ENCODE data around the gene GNB3.
A peak's percentile ranks its signal among the peaks of the same experiment; 100 is the strongest.

The GNB3 gene

GRCh38 chr12:6817098-6817497 is 23.6 kb upstream of the GNB3 start:
- Histone ChIP-seq H3K9me3 (replicated peaks; ENCODE audit: low read length) (no peaks in the 10 kb centered on the region), H3K4me2 (ENCODE audit: low read length) (no peak overlapping the region), H3K27me3 (ENCODE audit: control insufficient read depth, insufficient read depth, low read length) (peaks cover 35% of the 10 kb centered on the region), H3K4me1 (ENCODE audit: control insufficient read depth, insufficient read depth, low read length) (peaks cover 22% of the 10 kb centered on the region), H3K4me3 (ENCODE audit: low read length) (no peak overlapping the region), H3K9ac (ENCODE audit: low read depth, low read length) (no peak overlapping the region), H3K36me3 (ENCODE audit: insufficient read depth, low read length) (no peaks in the 10 kb centered on the region)

GRCh38 chr12:6817662-6818157 is 23.0 kb upstream of the GNB3 start:
- Histone ChIP-seq H3K4me3 (ENCODE audit: low read length) (no peak overlapping the region), H3K27me3 (ENCODE audit: control insufficient read depth, insufficient read depth, low read length) (peaks cover 39% of the 10 kb centered on the region), H3K36me3 (ENCODE audit: insufficient read depth, low read length) (no peaks in the 10 kb centered on the region), H3K4me2 (ENCODE audit: low read length) (no peak overlapping the region), H3K4me1 (ENCODE audit: control insufficient read depth, insufficient read depth, low read length) (peaks cover 25% of the 10 kb centered on the region), H3K9ac (ENCODE audit: low read depth, low read length) (no peak overlapping the region), H3K9me3 (replicated peaks; ENCODE audit: low read length) (no peaks in the 10 kb centered on the region)

- Histone ChIP-seq H3K9me3 (replicated peaks; ENCODE audit: low read length) (no peaks in the 10 kb centered on the region), H3K4me1 (ENCODE audit: control insufficient read depth, insufficient read depth, low read length) (peaks cover 25% of the 10 kb centered on the region), H3K4me3 (ENCODE audit: low read length) (no peak overlapping the region), H3K27me3 (ENCODE audit: control insufficient read depth, insufficient read depth, low read length) (peaks cover 42% of the 10 kb centered on the region), H3K4me2 (ENCODE audit: low read length) (no peak overlapping the region), H3K36me3 (ENCODE audit: insufficient read depth, low read length) (no peaks in the 10 kb centered on the region), H3K9ac (ENCODE audit: low read depth, low read length) (no peak overlapping the region)
Observed at GRCh38 chr12:6818222-6818621, 22.5 kb upstream of the GNB3 start.

- H3K9me3 ChIP-seq (replicated peaks; ENCODE audit: low read length): no peaks in the 10 kb centered on the region
- no peaks in the 10 kb centered on the region for H3K36me3 ChIP-seq (ENCODE audit: insufficient read depth, low read length)
- H3K4me1 ChIP-seq (ENCODE audit: control insufficient read depth, insufficient read depth, low read length): peaks cover 25% of the 10 kb centered on the region
- no peak overlapping the region for H3K4me3 ChIP-seq (ENCODE audit: low read length)
- H3K27me3 ChIP-seq (ENCODE audit: control insufficient read depth, insufficient read depth, low read length): peaks cover 43% of the 10 kb centered on the region
- H3K4me2 ChIP-seq (ENCODE audit: low read length): no peak overlapping the region
- no peak overlapping the region for H3K9ac ChIP-seq (ENCODE audit: low read depth, low read length)
Observed at GRCh38 chr12:6818645-6819044, 22.1 kb upstream of the GNB3 start.

- H3K27me3 ChIP-seq (ENCODE audit: control insufficient read depth, insufficient read depth, low read length): peaks cover 36% of the 10 kb centered on the region
- H3K4me1 ChIP-seq (ENCODE audit: control insufficient read depth, insufficient read depth, low read length): peaks cover 25% of the 10 kb centered on the region
- H3K4me2 ChIP-seq (ENCODE audit: low read length): no peak overlapping the region
- H3K9me3 ChIP-seq (replicated peaks; ENCODE audit: low read length): no peaks in the 10 kb centered on the region
- H3K4me3 ChIP-seq (ENCODE audit: low read length): no peak overlapping the region
- H3K36me3 ChIP-seq (ENCODE audit: insufficient read depth, low read length): no peaks in the 10 kb centered on the region
- H3K9ac ChIP-seq (ENCODE audit: low read depth, low read length): no peak overlapping the region
Observed at GRCh38 chr12:6819106-6820030, 21.4 kb upstream of the GNB3 start.

GRCh38 chr12:6820166-6820565 is 20.6 kb upstream of the GNB3 start:
- Histone ChIP-seq H3K4me3 (ENCODE audit: low read length) (no peak overlapping the region), H3K36me3 (ENCODE audit: insufficient read depth, low read length) (no peaks in the 10 kb centered on the region), H3K4me2 (ENCODE audit: low read length) (no peak overlapping the region), H3K4me1 (ENCODE audit: control insufficient read depth, insufficient read depth, low read length) (peaks cover 30% of the 10 kb centered on the region), H3K27me3 (ENCODE audit: control insufficient read depth, insufficient read depth, low read length) (peaks cover 32% of the 10 kb centered on the region), H3K9ac (ENCODE audit: low read depth, low read length) (no peak overlapping the region), H3K9me3 (replicated peaks; ENCODE audit: low read length) (no peaks in the 10 kb centered on the region)

- peak within 1 kb of the TSS; percentile 80 for H3K4me2 ChIP-seq (ENCODE audit: low read length)
- H3K9me3 ChIP-seq (replicated peaks; ENCODE audit: low read length): no peaks in the 10 kb centered on the region
- peaks cover 34% of the 10 kb centered on the region for H3K4me1 ChIP-seq (ENCODE audit: control insufficient read depth, insufficient read depth, low read length)
- no peaks in the 10 kb centered on the region for H3K36me3 ChIP-seq (ENCODE audit: insufficient read depth, low read length)
- H3K4me3 ChIP-seq (ENCODE audit: low read length): peak within 1 kb of the TSS; percentile 60
- peaks cover 24% of the 10 kb centered on the region for H3K27me3 ChIP-seq (ENCODE audit: control insufficient read depth, insufficient read depth, low read length)
- no peak within 1 kb of the TSS for H3K9ac ChIP-seq (ENCODE audit: low read depth, low read length)
Observed at GRCh38 chr12:6821591-6822425, 18.9 kb upstream of the GNB3 start, which contains the start of gene GPR162. Gene GPR162 (plus strand): TSS chr12:6821821. CDS start chr12:6823899, 2,078 bp downstream.

- H3K9me3 ChIP-seq (replicated peaks; ENCODE audit: low read length): no peaks in the 10 kb centered on the region
- peaks cover 41% of the 10 kb centered on the region for H3K4me1 ChIP-seq (ENCODE audit: control insufficient read depth, insufficient read depth, low read length)
- no peaks in the 10 kb centered on the region for H3K36me3 ChIP-seq (ENCODE audit: insufficient read depth, low read length)
- no peak overlapping the region for H3K4me2 ChIP-seq (ENCODE audit: low read length)
- H3K4me3 ChIP-seq (ENCODE audit: low read length): no peak overlapping the region
- peaks cover 24% of the 10 kb centered on the region for H3K27me3 ChIP-seq (ENCODE audit: control insufficient read depth, insufficient read depth, low read length)
- H3K9ac ChIP-seq (ENCODE audit: low read depth, low read length): no peak overlapping the region
Observed at GRCh38 chr12:6822426-6823135, 18.1 kb upstream of the GNB3 start.

- H3K4me3 ChIP-seq (ENCODE audit: low read length): no peak overlapping the region
- no peaks in the 10 kb centered on the region for H3K9me3 ChIP-seq (replicated peaks; ENCODE audit: low read length)
- peaks cover 24% of the 10 kb centered on the region for H3K27me3 ChIP-seq (ENCODE audit: control insufficient read depth, insufficient read depth, low read length)
- no peaks in the 10 kb centered on the region for H3K36me3 ChIP-seq (ENCODE audit: insufficient read depth, low read length)
- peaks cover 42% of the 10 kb centered on the region for H3K4me1 ChIP-seq (ENCODE audit: control insufficient read depth, insufficient read depth, low read length)
- no peak overlapping the region for H3K4me2 ChIP-seq (ENCODE audit: low read length)
- H3K9ac ChIP-seq (ENCODE audit: low read depth, low read length): no peak overlapping the region
Observed at GRCh38 chr12:6823182-6824084, 17.3 kb upstream of the GNB3 start.

- H3K36me3 ChIP-seq (ENCODE audit: insufficient read depth, low read length): no peaks in the 10 kb centered on the region
- H3K4me1 ChIP-seq (ENCODE audit: control insufficient read depth, insufficient read depth, low read length): peaks cover 42% of the 10 kb centered on the region
- no peak overlapping the region for H3K9ac ChIP-seq (ENCODE audit: low read depth, low read length)
- no peak overlapping the region for H3K4me3 ChIP-seq (ENCODE audit: low read length)
- no peak overlapping the region for H3K4me2 ChIP-seq (ENCODE audit: low read length)
- H3K27me3 ChIP-seq (ENCODE audit: control insufficient read depth, insufficient read depth, low read length): peaks cover 24% of the 10 kb centered on the region
- H3K9me3 ChIP-seq (replicated peaks; ENCODE audit: low read length): no peaks in the 10 kb centered on the region
Observed at GRCh38 chr12:6824085-6824775, 16.5 kb upstream of the GNB3 start.
